ENCODE results near the gene ATG16L2. TPM values are rescaled to one million over a fixed set of nuclear protein-coding genes. Genes with fewer than 3 reads are reported as not detected.

Gene ATG16L2
- polyA plus RNA-seq, 1 donor (not counting 4 experiments of a cell fraction or from before 2014, with no cell fraction given) = 9.9 TPM

DNA sequence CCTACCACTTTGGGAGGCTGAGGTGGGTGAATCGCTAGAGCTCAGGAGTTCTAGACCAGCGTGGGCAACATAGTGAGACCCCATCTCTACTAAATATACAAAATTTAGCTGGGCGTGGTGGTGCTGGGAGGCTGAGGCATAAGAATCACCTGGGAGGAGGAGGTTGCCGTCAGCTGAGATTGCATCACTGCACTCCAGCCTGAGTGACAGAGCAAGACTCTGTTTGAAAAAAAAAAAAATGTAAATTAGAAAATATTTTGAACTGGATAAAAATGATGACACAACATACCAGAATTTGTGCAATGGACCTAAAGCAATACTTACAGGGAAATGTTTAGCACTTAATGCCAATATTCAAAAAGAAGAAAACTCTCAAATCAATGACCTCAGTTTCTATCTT, 46.4 kb downstream of the ATG16L2 start:
- no peaks in the 10 kb centered on the region for H3K27me3 ChIP-seq (ENCODE audit: control insufficient read depth, extremely low read depth, insufficient read depth, low read length)
- no peaks in the 10 kb centered on the region for H3K79me2 ChIP-seq (ENCODE audit: control insufficient read depth, insufficient read depth, low read length)
- H3K27ac ChIP-seq (ENCODE audit: control insufficient read depth, insufficient read depth, low read length) = no peak overlapping the region
- dilution Hi-C loops (cut with MboI; ENCODE audit: extremely low pct_ligation_motif_present, low sequenced_read_pairs) = no loop called here
- TF ChIP-seq EZH2 (IDR thresholded peaks at IDR 0.05; ENCODE audit: low read length) = no peak
- TF ChIP-seq, protein P1, sequence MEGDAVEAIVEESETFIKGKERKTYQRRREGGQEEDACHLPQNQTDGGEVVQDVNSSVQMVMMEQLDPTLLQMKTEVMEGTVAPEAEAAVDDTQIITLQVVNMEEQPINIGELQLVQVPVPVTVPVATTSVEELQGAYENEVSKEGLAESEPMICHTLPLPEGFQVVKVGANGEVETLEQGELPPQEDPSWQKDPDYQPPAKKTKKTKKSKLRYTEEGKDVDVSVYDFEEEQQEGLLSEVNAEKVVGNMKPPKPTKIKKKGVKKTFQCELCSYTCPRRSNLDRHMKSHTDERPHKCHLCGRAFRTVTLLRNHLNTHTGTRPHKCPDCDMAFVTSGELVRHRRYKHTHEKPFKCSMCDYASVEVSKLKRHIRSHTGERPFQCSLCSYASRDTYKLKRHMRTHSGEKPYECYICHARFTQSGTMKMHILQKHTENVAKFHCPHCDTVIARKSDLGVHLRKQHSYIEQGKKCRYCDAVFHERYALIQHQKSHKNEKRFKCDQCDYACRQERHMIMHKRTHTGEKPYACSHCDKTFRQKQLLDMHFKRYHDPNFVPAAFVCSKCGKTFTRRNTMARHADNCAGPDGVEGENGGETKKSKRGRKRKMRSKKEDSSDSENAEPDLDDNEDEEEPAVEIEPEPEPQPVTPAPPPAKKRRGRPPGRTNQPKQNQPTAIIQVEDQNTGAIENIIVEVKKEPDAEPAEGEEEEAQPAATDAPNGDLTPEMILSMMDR (optimal IDR thresholded peaks at IDR 0.05 in 1 of 3, IDR thresholded peaks at IDR 0.05 in 1 of 3, conservative IDR thresholded peaks at IDR 0.05 in 1 of 3; ENCODE audit: extremely low read depth in 1 of 3, insufficient read depth in 2 of 3, low read length in 3 of 3) = no peak
- H2AFZ ChIP-seq (ENCODE audit: control insufficient read depth, low read length) = no peak overlapping the region
- H3K4me2 ChIP-seq (ENCODE audit: control insufficient read depth, extremely low read depth, insufficient read depth, low read depth, low read length) = no peak overlapping the region
- no peaks in the 10 kb centered on the region for H3K9me3 ChIP-seq (ENCODE audit: control insufficient read depth, low read depth, low read length)
- H3K4me3 ChIP-seq (ENCODE audit: control insufficient read depth in 2 of 3, extremely low read depth in 1 of 3, insufficient read depth in 2 of 3, low read depth in 1 of 3, low read length in 3 of 3) = no peak overlapping the region
- no peak for DNase-seq (ENCODE audit: low read depth, low spot score)
- H4K20me1 ChIP-seq (ENCODE audit: control insufficient read depth, extremely low read depth, insufficient read depth, low read length) = no peaks in the 10 kb centered on the region
- no peak overlapping the region for H3K9ac ChIP-seq (ENCODE audit: control insufficient read depth, extremely low read depth, insufficient read depth, low read length)
- peaks cover 0 to 2% of the 10 kb centered on the region in 2 experiments for H3K36me3 ChIP-seq (ENCODE audit: control insufficient read depth in 2 of 2, extremely low read depth in 1 of 2, insufficient read depth in 2 of 2, low read length in 2 of 2)
- no peak for FAIRE-seq
- no peaks in the 10 kb centered on the region for H3K4me1 ChIP-seq (ENCODE audit: control insufficient read depth, extremely low read depth, insufficient read depth, low read length)
- no peaks in the 10 kb centered on the region for H3K9me1 ChIP-seq (ENCODE audit: control insufficient read depth, extremely low read depth, insufficient read depth, low read length)

DNA sequence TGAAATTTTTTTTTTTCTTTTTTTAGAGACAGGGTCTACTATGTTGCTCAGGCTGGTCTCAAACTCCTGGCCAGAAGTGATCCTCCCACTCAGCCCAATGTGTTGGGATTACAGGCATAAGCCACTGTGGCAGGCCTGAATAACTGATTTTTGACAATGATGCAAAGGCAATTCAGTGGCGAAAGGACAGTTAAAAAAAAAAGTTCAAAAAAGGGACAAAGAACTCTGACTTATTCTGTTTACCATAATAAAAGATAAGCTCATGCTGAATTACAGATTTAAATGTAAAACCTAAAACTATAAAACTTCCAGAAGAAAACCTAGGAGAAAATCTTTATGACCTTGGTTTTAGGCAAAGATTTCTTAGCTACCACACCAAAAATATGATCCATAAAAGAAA, 48.9 kb downstream of the ATG16L2 start:
- DNase-seq (ENCODE audit: low read depth, low spot score) (no peak), FAIRE-seq (no peak)
- H3K4me1 ChIP-seq (ENCODE audit: control insufficient read depth, extremely low read depth, insufficient read depth, low read length) = no peaks in the 10 kb centered on the region
- H3K9me3 ChIP-seq (ENCODE audit: control insufficient read depth, low read depth, low read length) = no peaks in the 10 kb centered on the region
- H3K9ac ChIP-seq (ENCODE audit: control insufficient read depth, extremely low read depth, insufficient read depth, low read length) = no peak overlapping the region
- H3K36me3 ChIP-seq (ENCODE audit: control insufficient read depth in 2 of 2, extremely low read depth in 1 of 2, insufficient read depth in 2 of 2, low read length in 2 of 2) = peaks cover 0 to 1% of the 10 kb centered on the region in 2 experiments
- no peak overlapping the region for H2AFZ ChIP-seq (ENCODE audit: control insufficient read depth, low read length)
- no peaks in the 10 kb centered on the region for H3K27me3 ChIP-seq (ENCODE audit: control insufficient read depth, extremely low read depth, insufficient read depth, low read length)
- no peaks in the 10 kb centered on the region for H4K20me1 ChIP-seq (ENCODE audit: control insufficient read depth, extremely low read depth, insufficient read depth, low read length)
- H3K4me3 ChIP-seq (ENCODE audit: control insufficient read depth in 2 of 3, extremely low read depth in 1 of 3, insufficient read depth in 2 of 3, low read depth in 1 of 3, low read length in 3 of 3) = no peak overlapping the region
- no peaks in the 10 kb centered on the region for H3K79me2 ChIP-seq (ENCODE audit: control insufficient read depth, insufficient read depth, low read length)
- no peak overlapping the region for H3K4me2 ChIP-seq (ENCODE audit: control insufficient read depth, extremely low read depth, insufficient read depth, low read depth, low read length)
- no peak for TF ChIP-seq EZH2 (IDR thresholded peaks at IDR 0.05; ENCODE audit: low read length)
- TF ChIP-seq, protein P1 (optimal IDR thresholded peaks at IDR 0.05 in 1 of 3, IDR thresholded peaks at IDR 0.05 in 1 of 3, conservative IDR thresholded peaks at IDR 0.05 in 1 of 3; ENCODE audit: extremely low read depth in 1 of 3, insufficient read depth in 2 of 3, low read length in 3 of 3) = no peak
- dilution Hi-C loops (cut with MboI; ENCODE audit: extremely low pct_ligation_motif_present, low sequenced_read_pairs) = no loop called here
- H3K9me1 ChIP-seq (ENCODE audit: control insufficient read depth, extremely low read depth, insufficient read depth, low read length) = no peaks in the 10 kb centered on the region
- no peak overlapping the region for H3K27ac ChIP-seq (ENCODE audit: control insufficient read depth, insufficient read depth, low read length)

Measured in keratinocyte (primary cell).